Measurements from ENCODE around the gene CLCN2. TPM values are rescaled to one million over a fixed set of nuclear protein-coding genes. Genes with fewer than 3 reads are reported as not detected.

CLCN2 gene
- polyA plus RNA-seq, 3 donors = 7.7 to 9.9 (median 8.1) TPM

- no peak for DNase-seq (ENCODE audit: low read depth in 3 of 3, low spot score in 2 of 3)
Measured at GRCh38 chr3:184333190-184333589, 28.2 kb downstream of the CLCN2 start.

GRCh38 chr3:184332370-184333090 is 28.9 kb downstream of the CLCN2 start:
- DNase-seq (ENCODE audit: low read depth in 3 of 3, low spot score in 2 of 3) = no peak

GRCh38 chr3:184328516-184328915 is 32.9 kb downstream of the CLCN2 start:
- DNase-seq (ENCODE audit: low read depth in 3 of 3, low spot score in 2 of 3) = no peak

- DNase-seq (ENCODE audit: low read depth in 3 of 3, low spot score in 2 of 3) = no peak
Measured at GRCh38 chr3:184327171-184327570, 34.2 kb downstream of the CLCN2 start.

- DNase-seq (ENCODE audit: low read depth in 3 of 3, low spot score in 2 of 3) = no peak
Measured at GRCh38 chr3:184325715-184326369, 35.6 kb downstream of the CLCN2 start.

GRCh38 chr3:184325269-184325668 is 36.1 kb downstream of the CLCN2 start:
- DNase-seq (ENCODE audit: low read depth in 3 of 3, low spot score in 2 of 3) = no peak

GRCh38 chr3:184323696-184324095 is 37.7 kb downstream of the CLCN2 start:
- no peak for DNase-seq (ENCODE audit: low read depth in 3 of 3, low spot score in 2 of 3)

- DNase-seq (ENCODE audit: low read depth in 3 of 3, low spot score in 2 of 3) = no peak
Measured at GRCh38 chr3:184322731-184323487, 38.5 kb downstream of the CLCN2 start.

- DNase-seq (ENCODE audit: low read depth in 3 of 3, low spot score in 2 of 3) = no peak
Measured at GRCh38 chr3:184321666-184322065, 39.7 kb downstream of the CLCN2 start.

- no peak for DNase-seq (ENCODE audit: low read depth in 3 of 3, low spot score in 2 of 3)
Measured at GRCh38 chr3:184320104-184320445, 41.3 kb downstream of the CLCN2 start.

- DNase-seq (ENCODE audit: low read depth in 3 of 3, low spot score in 2 of 3) = no peak
Measured at GRCh38 chr3:184317201-184317600, 44.2 kb downstream of the CLCN2 start.

- no peak for DNase-seq (ENCODE audit: low read depth in 3 of 3, low spot score in 2 of 3)
Measured at GRCh38 chr3:184316792-184317191, 44.6 kb downstream of the CLCN2 start.

GRCh38 chr3:184315871-184316661 is 45.3 kb downstream of the CLCN2 start:
- no peak for DNase-seq (ENCODE audit: low read depth in 3 of 3, low spot score in 2 of 3)

GRCh38 chr3:184315543-184315867 is 45.9 kb downstream of the CLCN2 start:
- DNase-seq (ENCODE audit: low read depth in 3 of 3, low spot score in 2 of 3) = no peak

GRCh38 chr3:184314700-184315542 is 46.5 kb downstream of the CLCN2 start:
- DNase-seq (ENCODE audit: low read depth in 3 of 3, low spot score in 2 of 3) = peak in 1 of 3 donors; percentile 24

GRCh38 chr3:184314363-184314699 is 47.1 kb downstream of the CLCN2 start, which contains the start of gene EIF4G1:
Gene EIF4G1, plus strand, starts transcription at chr3:184314606. Its CDS starts 1,191 bp downstream, at chr3:184315797.
- DNase-seq (ENCODE audit: low read depth in 3 of 3, low spot score in 2 of 3) = peak in 2 of 3 donors; percentile 70 to 83

GRCh38 chr3:184311633-184312032 is 49.8 kb downstream of the CLCN2 start:
- DNase-seq (ENCODE audit: low read depth in 3 of 3, low spot score in 2 of 3) = no peak

- no peak for DNase-seq (ENCODE audit: low read depth in 3 of 3, low spot score in 2 of 3)
Measured at GRCh38 chr3:184308744-184309143, 52.7 kb downstream of the CLCN2 start.

GRCh38 chr3:184307915-184308314 is 53.5 kb downstream of the CLCN2 start:
- DNase-seq (ENCODE audit: low read depth in 3 of 3, low spot score in 2 of 3) = no peak

- DNase-seq (ENCODE audit: low read depth in 3 of 3, low spot score in 2 of 3) = no peak
Measured at GRCh38 chr3:184306341-184306972, 54.9 kb downstream of the CLCN2 start.

All from right renal cortex interstitium (tissue), 3 donors.